HepG2 (cell line): ENCODE data around the gene NSD2. TPM values are rescaled to one million over a fixed set of nuclear protein-coding genes. Genes with fewer than 3 reads are reported as not detected.

Source experiments
- ATAC-seq: fragments of 200-7000 bp; cut with Tn5 transposase; 3 replicates; pipeline ENCODE4 v1.9.1; 2020; ENCODE audit warnings: mild to moderate bottlenecking, moderate library complexity
- BruUV-seq: library from RNA; stranded (reverse); fragments of 400-500 nt; replicated peaks from 2 replicates; lab custom pipeline; 2021; lab: Mats Ljungman, UMichigan
- CTCF ChIA-PET: fragments of 300-600 bp; formaldehyde crosslinking; extraction: SDS; loops from one replicate; lab custom pipeline; 2021; ENCODE audit warnings: low total read pairs, inconsistent platforms, low intra/inter-chr PET ratio; lab: Yijun Ruan, JAX
- POLR2A ChIA-PET: fragments of 350-600 bp; sonication (Branson Sonifier 250); formaldehyde crosslinking; loops from one replicate; lab custom pipeline; 2020; ENCODE audit warnings: antibody characterized with exemption, inconsistent platforms; lab: Yijun Ruan, JAX
- DNase-seq: peaks from one replicate; pipeline ENCODE4 v3.0.0-alpha.2; 2015; ENCODE audit warnings: low spot score
- FAIRE-seq: peaks from 3 replicates; lab custom pipeline; 2011; peaks lifted over from hg19 to GRCh38; lab: Jason Lieb, UNC
- H2AFZ ChIP-seq: one replicate; pipeline ENCODE4 v1.6.1; 2011; ENCODE audit warnings: low read length, inconsistent platforms
- H3K27ac ChIP-seq: fragments of 300-600 bp; 3 replicates; pipeline ENCODE4 v1.8.0; 2011; ENCODE audit warnings: mixed run types, mild to moderate bottlenecking, mixed read lengths, low read length, inconsistent platforms; ENCODE audit not compliant: insufficient read depth; ENCODE audit errors: extremely low read length
- H3K27me3 ChIP-seq, 2 experiments: fragments of 200-600 bp in 1 of 2; 2 replicates in 1 of 2; 3 replicates in 1 of 2; pipeline versions ENCODE4 v1.6.0 to v1.8.0; 2011; ENCODE audit warnings: low read length in 2 of 2, mild to moderate bottlenecking in 2 of 2, moderate library complexity in 2 of 2, inconsistent platforms in 1 of 2; ENCODE audit not compliant: insufficient read depth in 2 of 2, control insufficient read depth in 1 of 2
- H3K36me3 ChIP-seq, 2 experiments: fragments of 200-600 bp in 1 of 2; replicated peaks in 1 of 2; 2 replicates in 1 of 2; 3 replicates in 1 of 2; pipeline versions ENCODE4 v1.5.1 to v1.8.0; 2011; ENCODE audit warnings: low read length in 2 of 2, inconsistent platforms in 1 of 2; ENCODE audit not compliant: insufficient read depth in 2 of 2, control insufficient read depth in 1 of 2
- H3K4me1 ChIP-seq: 2 replicates; pipeline ENCODE4 v1.5.1; 2012; ENCODE audit warnings: low read length, inconsistent platforms; ENCODE audit not compliant: insufficient read depth
- H3K4me2 ChIP-seq: 2 replicates; pipeline ENCODE4 v1.6.0; 2011; ENCODE audit warnings: low read depth, low read length, inconsistent platforms
- H3K4me3 ChIP-seq, 3 experiments: fragments of 200-600 bp in 1 of 3; sonication (generic), shearing (Covaris generic) in 1 of 3; replicated peaks in 1 of 3; 2 replicates each; pipeline ENCODE4 v1.5.1; 2011 to 2016; ENCODE audit warnings: low read length in 3 of 3, inconsistent platforms in 2 of 3, low read depth in 2 of 3, mild to moderate bottlenecking in 2 of 3, control low read depth in 1 of 3, mixed read lengths in 1 of 3; ENCODE audit not compliant: insufficient read depth in 1 of 3
- H3K79me2 ChIP-seq: one replicate; pipeline ENCODE4 v1.6.1; 2011; ENCODE audit warnings: low read length, inconsistent platforms; ENCODE audit not compliant: insufficient read depth
- H3K9ac ChIP-seq: 2 replicates; pipeline ENCODE4 v1.6.0; 2011; ENCODE audit warnings: mild to moderate bottlenecking, low read depth, low read length, inconsistent platforms; ENCODE audit not compliant: insufficient read depth
- H3K9me3 ChIP-seq: 2 replicates; pipeline ENCODE4 v1.5.1; 2012; ENCODE audit warnings: mild to moderate bottlenecking, low read length
- H4K20me1 ChIP-seq: 2 replicates; pipeline ENCODE4 v1.6.0; 2011; ENCODE audit warnings: inconsistent platforms, mild to moderate bottlenecking, low read length, moderate library complexity; ENCODE audit not compliant: insufficient read depth
- ASH2L ChIP-seq: fragments of 300-600, 200-600 bp; sonication (generic); IDR thresholded peaks from 2 replicates; pipeline ENCODE4 v1.7.0; 2017; ENCODE audit warnings: low read depth, mild to moderate bottlenecking, moderate library complexity, mixed read lengths, low read length; ENCODE audit not compliant: insufficient read length
- KLF6 ChIP-seq: IDR thresholded peaks from 2 replicates; pipeline ENCODE4 v1.8.0; 2016; ENCODE audit warnings: missing biosample characterization, missing genetic modification reagents
- MAFK ChIP-seq, 2 experiments: IDR thresholded peaks in 1 of 2; conservative IDR thresholded peaks in 1 of 2; 2 replicates each; pipeline ENCODE4 v1.6.1; 2011; ENCODE audit warnings: improper control_type of control experiment in 2 of 2, low read length in 2 of 2
- ZNF432 ChIP-seq: sonication (generic); formaldehyde crosslinking; IDR thresholded peaks from 2 replicates; pipeline ENCODE4 v1.5.0; 2020; ENCODE audit warnings: missing genetic modification reagents, mild to moderate bottlenecking, borderline replicate concordance
- WGBS: methylation state at CpG from one replicate; pipeline ENCODE4 v1.1.6; 2017; ENCODE audit warnings: low lambda C conversion rate; 5-methylcytosine and 5-hydroxymethylcytosine counted together
- in situ Hi-C: cut with HindIII; loops from 2 replicates; pipeline ENCODE4 v1.10.0; 2017; ENCODE audit warnings: low pct_unique_long_range_greater_than_20kb; ENCODE audit not compliant: extremely low pct_ligation_motif_present
- intact Hi-C: fragments of 100-400 bp; cut with micrococcal nuclease; formaldehyde crosslinking; loops from one replicate; pipeline ENCODE4 v1.10.0; 2022; ENCODE audit not compliant: unreplicated experiment
- polyA plus RNA-seq, 8 experiments: library from polyadenylated mRNA; depleted of rRNA in 3 of 8; stranded (reverse) in 7 of 8; unstranded in 1 of 8; fragments of >200 nt; fragmentation: Illumina TruSeq in 4 of 8; extraction: Trizol in 4 of 8; gene quantifications; 2 replicates each; pipeline versions ENCODE4 v1.2.1 to v1.2.3, GENCODE V29; 2011 to 2016; ENCODE audit warnings: low read depth in 4 of 8, missing spikeins in 1 of 8, mixed read lengths in 1 of 8; ENCODE audit not compliant: insufficient read depth in 1 of 8
- total RNA-seq, 5 experiments: library from RNA; depleted of rRNA; stranded (reverse); fragments of >200 nt; fragmentation: Illumina TruSeq; extraction: Trizol; gene quantifications; 2 replicates each; pipeline ENCODE4 v1.2.3, GENCODE V29; 2016; ENCODE audit warnings: low read depth in 1 of 5

The NSD2 gene
- total and polyA plus RNA-seq, 2 of the 13 experiments (the other 11 are each of a cell fraction or from before 2014, with no cell fraction given): 22.0 to 65.9 TPM

DNA sequence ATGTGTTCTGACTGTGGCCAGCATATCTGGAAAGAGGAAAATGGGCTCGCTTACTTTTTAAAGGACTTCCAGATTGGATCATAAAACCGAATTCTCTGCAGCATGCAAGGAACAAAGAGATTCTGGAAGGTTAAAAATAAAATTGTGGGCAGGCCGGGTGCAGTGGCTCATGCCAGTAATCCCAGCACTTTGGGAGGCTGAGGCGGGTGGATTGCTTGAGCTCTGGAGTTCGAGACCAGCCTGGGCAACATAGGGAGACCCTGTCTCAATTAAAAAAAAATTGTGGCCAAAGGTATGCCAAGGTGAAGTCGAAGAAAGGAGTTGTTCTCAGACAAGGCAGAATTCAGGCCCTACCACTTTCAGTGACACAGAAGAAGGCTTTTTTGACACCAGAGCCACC, 99.7 kb downstream of the NSD2 start (continued):
- TF ChIP-seq ASH2L: no peak

DNA sequence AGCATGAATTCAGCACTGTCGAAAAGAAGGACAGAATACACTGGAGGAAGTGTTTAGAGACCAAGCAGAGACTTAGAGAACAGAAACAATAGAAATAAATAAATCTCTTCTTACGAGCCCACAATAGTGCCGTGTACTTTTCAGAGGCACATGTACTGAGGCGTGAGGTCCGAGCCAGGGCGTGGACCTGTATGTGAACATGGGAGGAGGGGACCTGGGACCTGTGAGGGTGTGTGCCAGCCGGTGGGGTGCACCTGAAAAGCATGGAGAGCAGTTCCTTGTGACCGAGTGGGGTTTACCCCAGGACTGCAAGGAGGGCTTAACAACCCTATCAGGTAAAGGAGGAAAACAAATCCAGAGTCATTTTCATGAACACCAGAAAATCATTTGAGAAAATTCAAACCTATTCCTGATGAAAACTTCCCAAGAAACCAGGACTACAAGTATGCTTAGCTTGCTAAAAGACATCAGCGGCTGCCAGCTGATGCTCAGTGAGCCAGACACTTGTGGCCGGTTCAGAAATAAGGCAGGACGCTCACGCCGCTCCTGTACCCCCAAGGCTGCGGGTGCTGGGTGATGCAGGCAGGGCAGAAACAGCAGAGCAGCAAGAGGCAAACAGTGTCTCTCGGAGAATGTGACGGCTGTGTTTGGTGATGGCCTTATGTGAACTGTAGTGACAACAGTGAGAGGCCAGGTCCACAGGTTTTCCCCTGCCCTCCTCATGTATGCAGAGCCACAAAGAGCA, 100.4 kb downstream of the NSD2 start:
- no peak overlapping the region for H2AFZ ChIP-seq
- WGBS: 98% methylated on average over 16 of the region's 16 CpGs

GRCh38 chr4:1972414-1972813, 101.2 kb downstream of the NSD2 start:
- ChIA-PET POLR2A (no interaction called here), CTCF (no interaction called here)
- Histone ChIP-seq H3K27ac (no peak overlapping the region), H2AFZ (no peak overlapping the region), H3K36me3 (peaks cover 45 to 96% of the 10 kb centered on the region in 2 experiments), H3K27me3 (no peaks in the 10 kb centered on the region), H4K20me1 (no peaks in the 10 kb centered on the region), H3K4me3 (no peak overlapping the region), H3K4me2 (no peak overlapping the region), H3K79me2 (no peaks in the 10 kb centered on the region), H3K9me3 (no peaks in the 10 kb centered on the region), H3K9ac (no peak overlapping the region), H3K4me1 (no peaks in the 10 kb centered on the region)
- 100% methylated on average over 9 of the region's 10 CpGs for WGBS
- no peak for DNase-seq
- no peak for TF ChIP-seq KLF6
- in situ Hi-C loops (no loop called here), intact Hi-C loops (no loop called here)
- no peak for FAIRE-seq
- no TSS peak for BruUV-seq
- no peak for ATAC-seq

More for the DNA sequence above, 100.4 kb downstream of the NSD2 start:
- CTCF ChIA-PET: no interaction called here
- FAIRE-seq: no peak
- Histone ChIP-seq H3K9ac (no peak overlapping the region), H3K4me2 (no peak overlapping the region), H3K9me3 (no peaks in the 10 kb centered on the region), H3K27me3 (no peaks in the 10 kb centered on the region), H3K27ac (no peak overlapping the region), H3K4me1 (no peaks in the 10 kb centered on the region), H3K4me3 (no peak overlapping the region), H3K79me2 (no peaks in the 10 kb centered on the region), H4K20me1 (no peaks in the 10 kb centered on the region), H3K36me3 (peaks cover 40 to 89% of the 10 kb centered on the region in 2 experiments)
- in situ Hi-C loops (no loop called here), intact Hi-C loops (no loop called here)
- POLR2A ChIA-PET: no interaction called here
- DNase-seq: no peak
- TF ChIP-seq MAFK (conservative IDR thresholded peaks at IDR 0.05 in 1 of 2, IDR thresholded peaks at IDR 0.05 in 1 of 2; ENCODE audit: low read length in 2 of 2) (peak in 1 of 2 experiments; percentile 21; a peak in 1 of 4 replicates), ZNF432 (CRISPR knock-in tag) (no peak)
- ATAC-seq: no peak
- no TSS peak for BruUV-seq
